ENCODE data around the gene FGD6. TPM values are rescaled to one million over a fixed set of nuclear protein-coding genes. Genes with fewer than 3 reads are reported as not detected.

The FGD6 gene
- total and polyA plus RNA-seq, 2 experiments from 2014 or later: 12.9 to 32.4 TPM

DNA sequence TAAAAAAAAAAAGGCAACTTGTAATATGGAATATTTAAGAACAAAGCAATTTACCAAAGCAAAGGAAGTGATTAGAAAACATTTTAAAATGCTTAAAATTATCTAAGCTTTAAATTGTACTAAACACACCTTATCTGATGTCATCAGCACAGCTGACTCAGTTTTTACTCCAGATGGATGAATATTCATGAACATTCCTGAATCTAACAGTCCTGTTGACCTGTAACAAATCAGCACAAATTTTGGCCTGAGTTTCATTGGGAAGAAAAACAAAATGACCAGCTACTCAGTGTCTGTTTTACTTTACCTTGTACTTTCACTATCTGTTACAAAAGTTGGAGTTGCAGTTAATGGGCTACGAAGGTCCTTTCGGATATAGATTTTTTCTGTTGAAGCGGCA is 159.8 kb downstream of the FGD6 start:
- DNase-seq (ENCODE audit: low spot score): no peak
- no peak overlapping the region for H3K27ac Mint-ChIP-seq
- H3K36me3 ChIP-seq (ENCODE audit: insufficient read depth): peaks cover 62% of the 10 kb centered on the region

More for the DNA sequence above, 159.8 kb downstream of the FGD6 start:
- Histone ChIP-seq H4K20me1 (replicated peaks; ENCODE audit: insufficient read depth) (no peaks in the 10 kb centered on the region; the same call in 1 of the 2 replicates), H2AFZ (no peak overlapping the region), H3K27me3 (ENCODE audit: insufficient read depth) (no peaks in the 10 kb centered on the region), H3K79me2 (replicated peaks; ENCODE audit: insufficient read depth) (no peaks in the 10 kb centered on the region), H3K4me1 (ENCODE audit: insufficient read depth) (no peaks in the 10 kb centered on the region), H3F3A (replicated peaks; ENCODE audit: low read depth) (no peaks in the 10 kb centered on the region), H3K27ac (ENCODE audit: low read depth) (no peak overlapping the region), H3K4me3 (no peak overlapping the region), H3K4me2 (no peak overlapping the region), H3K9me2 (ENCODE audit: insufficient read depth) (no peaks in the 10 kb centered on the region)
- H3K4me1 Mint-ChIP-seq: no peaks in the 10 kb centered on the region
- H3K4me3 Mint-ChIP-seq: no peak overlapping the region
- no peak for ATAC-seq
- H3K9me3 Mint-ChIP-seq: no peaks in the 10 kb centered on the region
- TF ChIP-seq ZNF331 (CRISPR knock-in tag; IDR thresholded peaks at IDR 0.05; ENCODE audit: low read depth) (no peak), CTCF (conservative IDR thresholded peaks at IDR 0.05; ENCODE audit: low read depth in 2 of 2) (no peak), EZH2 (IDR thresholded peaks at IDR 0.05; ENCODE audit: low read depth, unreplicated experiment) (no peak), EZH2phosphoT487 (IDR thresholded peaks at IDR 0.05; ENCODE audit: unreplicated experiment) (no peak), ETS1 (IDR thresholded peaks at IDR 0.05) (no peak), STAT1 (IDR thresholded peaks at IDR 0.05; ENCODE audit: unreplicated experiment) (no peak), CREB1 (CRISPR knock-in tag; IDR thresholded peaks at IDR 0.05; ENCODE audit: low read depth) (no peak), ZNF114 (CRISPR knock-in tag; IDR thresholded peaks at IDR 0.05) (no peak), JUNB (IDR thresholded peaks at IDR 0.05; ENCODE audit: unreplicated experiment) (no peak), POLR2AphosphoS5 (IDR thresholded peaks at IDR 0.05; ENCODE audit: low read depth) (no peak), NANOG (IDR thresholded peaks at IDR 0.05; ENCODE audit: borderline replicate concordance) (no peak)
- TF ChIP-seq, protein P1, sequence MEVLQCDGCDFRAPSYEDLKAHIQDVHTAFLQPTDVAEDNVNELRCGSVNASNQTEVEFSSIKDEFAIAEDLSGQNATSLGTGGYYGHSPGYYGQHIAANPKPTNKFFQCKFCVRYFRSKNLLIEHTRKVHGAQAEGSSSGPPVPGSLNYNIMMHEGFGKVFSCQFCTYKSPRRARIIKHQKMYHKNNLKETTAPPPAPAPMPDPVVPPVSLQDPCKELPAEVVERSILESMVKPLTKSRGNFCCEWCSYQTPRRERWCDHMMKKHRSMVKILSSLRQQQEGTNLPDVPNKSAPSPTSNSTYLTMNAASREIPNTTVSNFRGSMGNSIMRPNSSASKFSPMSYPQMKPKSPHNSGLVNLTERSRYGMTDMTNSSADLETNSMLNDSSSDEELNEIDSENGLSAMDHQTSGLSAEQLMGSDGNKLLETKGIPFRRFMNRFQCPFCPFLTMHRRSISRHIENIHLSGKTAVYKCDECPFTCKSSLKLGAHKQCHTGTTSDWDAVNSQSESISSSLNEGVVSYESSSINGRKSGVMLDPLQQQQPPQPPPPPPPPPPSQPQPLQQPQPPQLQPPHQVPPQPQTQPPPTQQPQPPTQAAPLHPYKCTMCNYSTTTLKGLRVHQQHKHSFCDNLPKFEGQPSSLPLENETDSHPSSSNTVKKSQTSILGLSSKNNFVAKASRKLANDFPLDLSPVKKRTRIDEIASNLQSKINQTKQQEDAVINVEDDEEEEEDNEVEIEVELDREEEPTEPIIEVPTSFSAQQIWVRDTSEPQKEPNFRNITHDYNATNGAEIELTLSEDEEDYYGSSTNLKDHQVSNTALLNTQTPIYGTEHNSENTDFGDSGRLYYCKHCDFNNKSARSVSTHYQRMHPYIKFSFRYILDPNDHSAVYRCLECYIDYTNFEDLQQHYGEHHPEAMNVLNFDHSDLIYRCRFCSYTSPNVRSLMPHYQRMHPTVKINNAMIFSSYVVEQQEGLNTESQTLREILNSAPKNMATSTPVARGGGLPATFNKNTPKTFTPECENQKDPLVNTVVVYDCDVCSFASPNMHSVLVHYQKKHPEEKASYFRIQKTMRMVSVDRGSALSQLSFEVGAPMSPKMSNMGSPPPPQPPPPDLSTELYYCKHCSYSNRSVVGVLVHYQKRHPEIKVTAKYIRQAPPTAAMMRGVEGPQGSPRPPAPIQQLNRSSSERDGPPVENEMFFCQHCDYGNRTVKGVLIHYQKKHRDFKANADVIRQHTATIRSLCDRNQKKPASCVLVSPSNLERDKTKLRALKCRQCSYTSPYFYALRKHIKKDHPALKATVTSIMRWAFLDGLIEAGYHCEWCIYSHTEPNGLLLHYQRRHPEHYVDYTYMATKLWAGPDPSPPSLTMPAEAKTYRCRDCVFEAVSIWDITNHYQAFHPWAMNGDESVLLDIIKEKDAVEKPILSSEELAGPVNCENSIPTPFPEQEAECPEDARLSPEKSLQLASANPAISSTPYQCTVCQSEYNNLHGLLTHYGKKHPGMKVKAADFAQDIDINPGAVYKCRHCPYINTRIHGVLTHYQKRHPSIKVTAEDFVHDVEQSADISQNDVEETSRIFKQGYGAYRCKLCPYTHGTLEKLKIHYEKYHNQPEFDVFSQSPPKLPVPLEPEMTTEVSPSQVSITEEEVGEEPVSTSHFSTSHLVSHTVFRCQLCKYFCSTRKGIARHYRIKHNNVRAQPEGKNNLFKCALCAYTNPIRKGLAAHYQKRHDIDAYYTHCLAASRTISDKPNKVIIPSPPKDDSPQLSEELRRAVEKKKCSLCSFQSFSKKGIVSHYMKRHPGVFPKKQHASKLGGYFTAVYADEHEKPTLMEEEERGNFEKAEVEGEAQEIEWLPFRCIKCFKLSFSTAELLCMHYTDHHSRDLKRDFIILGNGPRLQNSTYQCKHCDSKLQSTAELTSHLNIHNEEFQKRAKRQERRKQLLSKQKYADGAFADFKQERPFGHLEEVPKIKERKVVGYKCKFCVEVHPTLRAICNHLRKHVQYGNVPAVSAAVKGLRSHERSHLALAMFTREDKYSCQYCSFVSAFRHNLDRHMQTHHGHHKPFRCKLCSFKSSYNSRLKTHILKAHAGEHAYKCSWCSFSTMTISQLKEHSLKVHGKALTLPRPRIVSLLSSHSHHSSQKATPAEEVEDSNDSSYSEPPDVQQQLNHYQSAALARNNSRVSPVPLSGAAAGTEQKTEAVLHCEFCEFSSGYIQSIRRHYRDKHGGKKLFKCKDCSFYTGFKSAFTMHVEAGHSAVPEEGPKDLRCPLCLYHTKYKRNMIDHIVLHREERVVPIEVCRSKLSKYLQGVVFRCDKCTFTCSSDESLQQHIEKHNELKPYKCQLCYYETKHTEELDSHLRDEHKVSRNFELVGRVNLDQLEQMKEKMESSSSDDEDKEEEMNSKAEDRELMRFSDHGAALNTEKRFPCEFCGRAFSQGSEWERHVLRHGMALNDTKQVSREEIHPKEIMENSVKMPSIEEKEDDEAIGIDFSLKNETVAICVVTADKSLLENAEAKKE (CRISPR knock-in tag; IDR thresholded peaks at IDR 0.05): no peak
- TF ChIP-seq, protein P2, sequence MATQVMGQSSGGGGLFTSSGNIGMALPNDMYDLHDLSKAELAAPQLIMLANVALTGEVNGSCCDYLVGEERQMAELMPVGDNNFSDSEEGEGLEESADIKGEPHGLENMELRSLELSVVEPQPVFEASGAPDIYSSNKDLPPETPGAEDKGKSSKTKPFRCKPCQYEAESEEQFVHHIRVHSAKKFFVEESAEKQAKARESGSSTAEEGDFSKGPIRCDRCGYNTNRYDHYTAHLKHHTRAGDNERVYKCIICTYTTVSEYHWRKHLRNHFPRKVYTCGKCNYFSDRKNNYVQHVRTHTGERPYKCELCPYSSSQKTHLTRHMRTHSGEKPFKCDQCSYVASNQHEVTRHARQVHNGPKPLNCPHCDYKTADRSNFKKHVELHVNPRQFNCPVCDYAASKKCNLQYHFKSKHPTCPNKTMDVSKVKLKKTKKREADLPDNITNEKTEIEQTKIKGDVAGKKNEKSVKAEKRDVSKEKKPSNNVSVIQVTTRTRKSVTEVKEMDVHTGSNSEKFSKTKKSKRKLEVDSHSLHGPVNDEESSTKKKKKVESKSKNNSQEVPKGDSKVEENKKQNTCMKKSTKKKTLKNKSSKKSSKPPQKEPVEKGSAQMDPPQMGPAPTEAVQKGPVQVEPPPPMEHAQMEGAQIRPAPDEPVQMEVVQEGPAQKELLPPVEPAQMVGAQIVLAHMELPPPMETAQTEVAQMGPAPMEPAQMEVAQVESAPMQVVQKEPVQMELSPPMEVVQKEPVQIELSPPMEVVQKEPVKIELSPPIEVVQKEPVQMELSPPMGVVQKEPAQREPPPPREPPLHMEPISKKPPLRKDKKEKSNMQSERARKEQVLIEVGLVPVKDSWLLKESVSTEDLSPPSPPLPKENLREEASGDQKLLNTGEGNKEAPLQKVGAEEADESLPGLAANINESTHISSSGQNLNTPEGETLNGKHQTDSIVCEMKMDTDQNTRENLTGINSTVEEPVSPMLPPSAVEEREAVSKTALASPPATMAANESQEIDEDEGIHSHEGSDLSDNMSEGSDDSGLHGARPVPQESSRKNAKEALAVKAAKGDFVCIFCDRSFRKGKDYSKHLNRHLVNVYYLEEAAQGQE (IDR thresholded peaks at IDR 0.05; ENCODE audit: unreplicated experiment): no peak
- no peaks in the 10 kb centered on the region for H3K27me3 Mint-ChIP-seq (ENCODE audit: insufficient read depth, low read depth, poor library complexity)
- peaks cover 68% of the 10 kb centered on the region for H3K36me3 Mint-ChIP-seq (ENCODE audit: low read depth)
